PC-9 (cell line): ENCODE results near the gene MMP21. TPM values are rescaled to one million over a fixed set of nuclear protein-coding genes. Genes with fewer than 3 reads are reported as not detected.
A peak's percentile ranks its signal among the peaks of the same experiment; 100 is the strongest.

Experiments used
- BruUV-seq: library from RNA; stranded (reverse); fragments of 400-500 nt; replicated peaks from 2 replicates; lab custom pipeline; 2021; lab: Mats Ljungman, UMichigan
- CTCF ChIA-PET: fragments of 300-600 bp; sonication (Branson Sonifier 250); formaldehyde crosslinking; loops from one replicate; lab custom pipeline; 2022; ENCODE audit warnings: antibody characterized with exemption; lab: Charles Lee
- POLR2A ChIA-PET: fragments of 300-600 bp; sonication (Branson Sonifier 250); formaldehyde crosslinking; loops from one replicate; lab custom pipeline; 2022; ENCODE audit warnings: antibody characterized with exemption; ENCODE audit not compliant: unreplicated experiment; lab: Charles Lee
- DNase-seq, 2 experiments: peaks; one replicate each; pipeline versions ENCODE4 v3.0.0 to v3.0.0-alpha.2; 2015 to 2022; ENCODE audit warnings: mixed read lengths in 1 of 2
- H2AFZ ChIP-seq: fragments of 200-600 bp; sonication (generic); 2 replicates; pipeline ENCODE4 v1.8.1; 2017; ENCODE audit warnings: antibody characterized with exemption
- H3F3A ChIP-seq: fragments of 200-600 bp; sonication (generic); 2 replicates; pipeline ENCODE4 v1.8.1; 2017; ENCODE audit warnings: antibody characterized with exemption, mild to moderate bottlenecking, low read depth; ENCODE audit not compliant: insufficient read depth
- H3K27ac ChIP-seq: fragments of 200-600 bp; sonication (generic); 2 replicates; pipeline ENCODE4 v1.6.1; 2016; ENCODE audit warnings: mixed run types
- H3K27me3 ChIP-seq: fragments of 200-600 bp; sonication (generic); 2 replicates; pipeline ENCODE4 v1.6.1; 2016; ENCODE audit warnings: low read depth, mixed run types; ENCODE audit not compliant: insufficient read depth
- H3K36me3 ChIP-seq: fragments of 200-600 bp; sonication (generic); 2 replicates; pipeline ENCODE4 v1.6.1; 2016; ENCODE audit warnings: low read depth, mixed run types
- H3K4me1 ChIP-seq: fragments of 200-600 bp; sonication (generic); replicated peaks from 2 replicates; pipeline ENCODE4 v1.6.1; 2016; ENCODE audit warnings: mixed run types; ENCODE audit not compliant: insufficient read depth
- H3K4me2 ChIP-seq: fragments of 200-600 bp; sonication (generic); 2 replicates; pipeline ENCODE4 v1.6.1; 2017; ENCODE audit warnings: mixed run types
- H3K4me3 ChIP-seq: fragments of 200-600 bp; sonication (generic); 2 replicates; pipeline ENCODE4 v1.6.1; 2016; ENCODE audit warnings: mixed run types
- H3K79me2 ChIP-seq: fragments of 200-600 bp; sonication (generic); 2 replicates; pipeline ENCODE4 v1.6.1; 2017; ENCODE audit warnings: low read depth, mixed run types
- H3K9me2 ChIP-seq: fragments of 200-600 bp; sonication (generic); 2 replicates; pipeline ENCODE4 v1.8.1; 2017; ENCODE audit warnings: mild to moderate bottlenecking; ENCODE audit not compliant: insufficient read depth
- H3K9me3 ChIP-seq: fragments of 200-600 bp; sonication (generic); 2 replicates; pipeline ENCODE4 v1.8.1; 2016; ENCODE audit warnings: low read depth; ENCODE audit not compliant: insufficient read depth
- H4K20me1 ChIP-seq: fragments of 200-600 bp; sonication (generic); 2 replicates; pipeline ENCODE4 v1.8.1; 2017; ENCODE audit not compliant: insufficient read depth
- CTCF ChIP-seq: fragments of 200-600 bp; sonication (generic); conservative IDR thresholded peaks from 2 replicates; pipeline ENCODE4 v1.6.1; 2017; ENCODE audit warnings: mixed run types, antibody characterized with exemption, mild to moderate bottlenecking, moderate library complexity
- EZH2 ChIP-seq: fragments of 200-600 bp; sonication (generic); IDR thresholded peaks from 2 replicates; pipeline ENCODE4 v1.8.0; 2017; ENCODE audit warnings: antibody characterized with exemption, low read depth
- intact Hi-C: fragments of 100-400 bp; cut with micrococcal nuclease; formaldehyde crosslinking; loops from one replicate; pipeline ENCODE4 v1.10.0; 2022; ENCODE audit not compliant: unreplicated experiment
- total RNA-seq: library from RNA; stranded (reverse); gene quantifications from 2 replicates; pipeline ENCODE4 v1.2.3, GENCODE V29; 2021

The MMP21 gene
- total RNA-seq, 1 experiment from 2014 or later, result not detected

- H3K4me3 ChIP-seq, result peak within 1 kb of the TSS; percentile 81
- H3K27ac ChIP-seq, result peak within 1 kb of the TSS; percentile 88
- no TSS peak for BruUV-seq
- H4K20me1 ChIP-seq, result peaks cover 9% of the 10 kb centered on the region; the same call in 1 of the 2 replicates
- CTCF ChIA-PET, result no interaction called here
- TF ChIP-seq CTCF (no peak), EZH2 (no peak)
- H3K4me2 ChIP-seq, result peak within 1 kb of the TSS; percentile 99
- H3K36me3 ChIP-seq, result peaks cover 19% of the 10 kb centered on the region
- peak; percentile 66 to 75 for DNase-seq
- intact Hi-C loops, result loop anchor here (5.0 kb wide), 1 partner anchor 761 kb away; no protein-coding TSS in a partner anchor
- peaks cover 54% of the 10 kb centered on the region for H3K79me2 ChIP-seq
- no peaks in the 10 kb centered on the region for H3K9me2 ChIP-seq
- POLR2A ChIA-PET, result no interaction called here
- no peaks in the 10 kb centered on the region for H3K9me3 ChIP-seq
- no peaks in the 10 kb centered on the region for H3F3A ChIP-seq
- H2AFZ ChIP-seq, result peak within 1 kb of the TSS; percentile 91
- H3K4me1 ChIP-seq, result peaks cover 14% of the 10 kb centered on the region
- no peaks in the 10 kb centered on the region for H3K27me3 ChIP-seq
Observed at GRCh38 chr10:125822878-125823662, 47.4 kb upstream of the MMP21 start, which contains the start of the genes BCCIP and UROS. Gene BCCIP (plus strand): TSS chr10:125823546. CDS start chr10:125823558, 12 bp downstream. Gene UROS (minus strand): TSS chr10:125823258. CDS start chr10:125816499, 6,759 bp downstream.

GRCh38 chr10:125820701-125821100, 45.1 kb upstream of the MMP21 start:
- H3K36me3 ChIP-seq, result no peaks in the 10 kb centered on the region; the same call in 1 of the 2 replicates
- CTCF ChIA-PET, result no interaction called here
- no peaks in the 10 kb centered on the region for H3K27me3 ChIP-seq
- intact Hi-C loops, result loop anchor here (5.0 kb wide), 1 partner anchor 758 kb away; no protein-coding TSS in a partner anchor
- H3F3A ChIP-seq, result no peaks in the 10 kb centered on the region
- H3K79me2 ChIP-seq, result peaks cover 36% of the 10 kb centered on the region
- H3K9me2 ChIP-seq, result no peaks in the 10 kb centered on the region
- no peaks in the 10 kb centered on the region for H3K9me3 ChIP-seq
- POLR2A ChIA-PET, result interaction anchor here (0.6 kb wide), 1 partner anchor 1727 kb away, joined by 14 read pairs; the partner anchor contains the start of gene CHST15
- no peak overlapping the region for H3K27ac ChIP-seq
- no peak for TF ChIP-seq EZH2
- TF ChIP-seq CTCF, result no peak
- H4K20me1 ChIP-seq, result peaks cover 6% of the 10 kb centered on the region; the same call in 1 of the 2 replicates
- no peak overlapping the region for H2AFZ ChIP-seq
- DNase-seq, result no peak
- peaks cover 10% of the 10 kb centered on the region for H3K4me1 ChIP-seq
- no peak overlapping the region for H3K4me2 ChIP-seq
- no TSS peak for BruUV-seq
- no peak overlapping the region for H3K4me3 ChIP-seq

- CTCF ChIA-PET, result interaction anchor here (0.6 kb wide), 1 partner anchor 781 kb away, joined by 24 read pairs; no protein-coding TSS in a partner anchor
Observed at GRCh38 chr10:125817337-125817946, 41.8 kb upstream of the MMP21 start.

More at GRCh38 chr10:125817337-125817946, 41.8 kb upstream of the MMP21 start:
- Histone ChIP-seq H3K27ac (no peak overlapping the region), H2AFZ (no peak overlapping the region), H3F3A (no peaks in the 10 kb centered on the region), H3K9me3 (no peaks in the 10 kb centered on the region), H3K79me2 (peaks cover 9% of the 10 kb centered on the region), H3K9me2 (no peaks in the 10 kb centered on the region), H4K20me1 (no peaks in the 10 kb centered on the region), H3K27me3 (no peaks in the 10 kb centered on the region), H3K4me2 (no peak overlapping the region), H3K36me3 (no peaks in the 10 kb centered on the region), H3K4me3 (no peak overlapping the region), H3K4me1 (no peaks in the 10 kb centered on the region)
- no peak for DNase-seq
- POLR2A ChIA-PET, result interaction anchor here (0.6 kb wide), 1 partner anchor 17 kb away, joined by 11 read pairs; no protein-coding TSS in a partner anchor
- intact Hi-C loops, result no loop called here
- TF ChIP-seq EZH2, result no peak
- TF ChIP-seq CTCF, result no peak
- no TSS peak for BruUV-seq
